SK-N-SH treated with all-trans-retinoic acid at 6 μM for 48 hours (cell line): ENCODE data around the gene RBP5.

Experiments
- ARNTL ChIP-seq: fragments of 450-650 bp; formaldehyde crosslinking; IDR thresholded peaks from 2 replicates; pipeline ENCODE4 v1.5.0; 2020; ENCODE audit warnings: low read depth, mild to moderate bottlenecking, moderate library complexity, borderline replicate concordance
- CREB5 ChIP-seq: fragments of 250-450 bp; sonication (Bioruptor Pico); IDR thresholded peaks from 2 replicates; pipeline ENCODE4 v1.5.1; 2020; ENCODE audit warnings: low read depth, mild to moderate bottlenecking, moderate library complexity
- CSRNP3 ChIP-seq: fragments of 250-450 bp; sonication (Bioruptor Pico); IDR thresholded peaks from 2 replicates; pipeline ENCODE4 v1.5.1; 2021; ENCODE audit warnings: mild to moderate bottlenecking, moderate library complexity
- OSR1 ChIP-seq: fragments of 250-450 bp; sonication (Bioruptor Pico); IDR thresholded peaks from 2 replicates; pipeline ENCODE4 v1.8.0; 2022; ENCODE audit warnings: moderate library complexity, mild to moderate bottlenecking, inconsistent platforms
- POU6F1 ChIP-seq: fragments of 250-450 bp; sonication (Bioruptor Pico); IDR thresholded peaks from 2 replicates; pipeline ENCODE4 v1.8.0; 2021; ENCODE audit warnings: low read depth, mild to moderate bottlenecking, moderate library complexity, borderline replicate concordance
- RARB ChIP-seq: fragments of 250-450 bp; sonication (Bioruptor Pico); IDR thresholded peaks from 2 replicates; pipeline ENCODE4 v1.8.0; 2021; ENCODE audit warnings: mild to moderate bottlenecking, moderate library complexity
- TSHZ2 ChIP-seq: fragments of 250-450 bp; sonication (Bioruptor Pico); IDR thresholded peaks from 2 replicates; pipeline ENCODE4 v1.5.0; 2020; ENCODE audit warnings: mild to moderate bottlenecking, moderate library complexity
- ZFP3 ChIP-seq: fragments of 250-450 bp; sonication (Bioruptor Pico); IDR thresholded peaks from 2 replicates; pipeline ENCODE4 v1.5.0; 2020; ENCODE audit warnings: mild to moderate bottlenecking, moderate library complexity
- ZFP30 ChIP-seq: fragments of 450-650 bp; formaldehyde crosslinking; IDR thresholded peaks from 2 replicates; pipeline ENCODE4 v1.5.0; 2022; ENCODE audit warnings: mild to moderate bottlenecking, moderate library complexity

GRCh38 chr12:7073946-7074345, 54.7 kb downstream of the RBP5 start:
- TF ChIP-seq OSR1 (CRISPR knock-in tag) (no peak), POU6F1 (CRISPR knock-in tag) (no peak), ZFP30 (no peak), TSHZ2 (CRISPR knock-in tag) (no peak), CSRNP3 (CRISPR knock-in tag) (no peak), ARNTL (no peak), ZFP3 (CRISPR knock-in tag) (no peak), RARB (CRISPR knock-in tag) (no peak), CREB5 (CRISPR knock-in tag) (no peak)
